ENCODE measurements around the gene ARHGEF12.

The ARHGEF12 gene

DNA sequence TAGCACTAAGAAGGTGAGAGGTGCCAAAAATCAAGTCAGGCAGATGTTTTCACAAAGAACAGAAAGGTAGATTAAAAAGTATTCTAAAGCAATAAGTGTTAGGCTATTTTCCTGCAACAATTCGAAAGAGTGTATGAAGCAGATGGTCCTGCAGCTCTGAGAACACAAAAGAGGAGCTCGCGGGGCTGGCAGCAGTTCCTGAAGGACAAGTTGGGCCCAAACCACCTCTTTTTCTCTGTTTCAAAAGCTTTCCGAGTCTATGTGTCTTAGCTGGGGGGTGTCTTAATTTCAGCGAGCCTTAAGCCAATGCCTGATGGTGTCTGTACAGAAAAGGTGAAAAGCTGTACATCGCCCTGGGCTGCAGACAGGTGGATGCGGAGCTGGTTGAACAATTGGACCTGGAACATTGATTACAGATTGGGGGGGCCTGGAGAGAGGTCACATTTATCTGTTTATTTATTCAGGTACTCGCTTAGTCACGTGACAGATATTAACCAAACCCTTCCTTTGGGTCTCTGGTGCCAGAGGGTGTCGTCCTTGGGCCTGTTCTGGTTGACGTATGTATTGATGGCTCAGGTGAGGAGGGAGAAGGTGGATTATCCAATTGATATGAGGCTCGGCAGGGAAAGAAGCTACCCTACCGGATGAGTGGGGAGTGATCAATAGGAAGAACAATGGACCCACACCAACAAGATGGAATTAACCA, 200.0 kb downstream of the ARHGEF12 start:
- Histone ChIP-seq H3K9me3 (peaks cover 0 to under 1% (median 0%) of the 10 kb centered on the region in 3 donors), H3K4me3 (no peak overlapping the region), H3K4me1 (peaks cover 0 to 8% (median 0%) of the 10 kb centered on the region in 4 donors), H3K36me3 (no peaks in the 10 kb centered on the region), H3K27me3 (peaks cover 0 to 12% of the 10 kb centered on the region in 2 donors), H3K27ac (no peak overlapping the region)
- DNase-seq, result no peak
- TF ChIP-seq, protein P1, sequence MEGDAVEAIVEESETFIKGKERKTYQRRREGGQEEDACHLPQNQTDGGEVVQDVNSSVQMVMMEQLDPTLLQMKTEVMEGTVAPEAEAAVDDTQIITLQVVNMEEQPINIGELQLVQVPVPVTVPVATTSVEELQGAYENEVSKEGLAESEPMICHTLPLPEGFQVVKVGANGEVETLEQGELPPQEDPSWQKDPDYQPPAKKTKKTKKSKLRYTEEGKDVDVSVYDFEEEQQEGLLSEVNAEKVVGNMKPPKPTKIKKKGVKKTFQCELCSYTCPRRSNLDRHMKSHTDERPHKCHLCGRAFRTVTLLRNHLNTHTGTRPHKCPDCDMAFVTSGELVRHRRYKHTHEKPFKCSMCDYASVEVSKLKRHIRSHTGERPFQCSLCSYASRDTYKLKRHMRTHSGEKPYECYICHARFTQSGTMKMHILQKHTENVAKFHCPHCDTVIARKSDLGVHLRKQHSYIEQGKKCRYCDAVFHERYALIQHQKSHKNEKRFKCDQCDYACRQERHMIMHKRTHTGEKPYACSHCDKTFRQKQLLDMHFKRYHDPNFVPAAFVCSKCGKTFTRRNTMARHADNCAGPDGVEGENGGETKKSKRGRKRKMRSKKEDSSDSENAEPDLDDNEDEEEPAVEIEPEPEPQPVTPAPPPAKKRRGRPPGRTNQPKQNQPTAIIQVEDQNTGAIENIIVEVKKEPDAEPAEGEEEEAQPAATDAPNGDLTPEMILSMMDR (IDR thresholded peaks at IDR 0.05), result no peak
- intact Hi-C loops (cut with DNase I; ENCODE audit: low total_unique reads), result no loop called here

DNA sequence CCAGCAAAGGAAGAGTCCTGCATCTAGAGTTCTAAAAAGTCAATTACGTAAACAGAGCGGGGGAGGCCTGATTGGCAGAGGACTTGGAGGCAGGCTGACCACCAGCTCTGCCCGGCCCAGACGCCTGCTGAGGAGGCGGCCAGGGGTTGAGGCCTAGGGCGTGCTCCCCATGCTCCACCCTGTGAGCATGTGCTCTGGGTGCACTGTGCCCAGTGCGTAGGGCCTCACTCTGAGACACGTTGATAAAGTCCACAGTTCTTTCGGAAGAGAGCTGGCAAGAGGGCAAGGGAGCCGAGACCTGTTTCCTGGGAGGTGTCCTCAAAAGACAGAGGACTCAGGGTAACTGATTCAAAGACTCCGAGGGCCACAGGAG, 200.6 kb downstream of the ARHGEF12 start:
- Histone ChIP-seq H3K27me3 (peaks cover 0 to 10% of the 10 kb centered on the region in 2 donors), H3K27ac (no peak overlapping the region), H3K4me3 (no peak overlapping the region), H3K4me1 (peaks cover 0 to 8% (median 0%) of the 10 kb centered on the region in 4 donors), H3K36me3 (no peaks in the 10 kb centered on the region), H3K9me3 (peaks cover 0 to 6% (median 0%) of the 10 kb centered on the region in 3 donors)
- DNase-seq, result no peak
- TF ChIP-seq, protein P1 (IDR thresholded peaks at IDR 0.05), result no peak
- intact Hi-C loops (cut with DNase I; ENCODE audit: low total_unique reads), result no loop called here

DNA sequence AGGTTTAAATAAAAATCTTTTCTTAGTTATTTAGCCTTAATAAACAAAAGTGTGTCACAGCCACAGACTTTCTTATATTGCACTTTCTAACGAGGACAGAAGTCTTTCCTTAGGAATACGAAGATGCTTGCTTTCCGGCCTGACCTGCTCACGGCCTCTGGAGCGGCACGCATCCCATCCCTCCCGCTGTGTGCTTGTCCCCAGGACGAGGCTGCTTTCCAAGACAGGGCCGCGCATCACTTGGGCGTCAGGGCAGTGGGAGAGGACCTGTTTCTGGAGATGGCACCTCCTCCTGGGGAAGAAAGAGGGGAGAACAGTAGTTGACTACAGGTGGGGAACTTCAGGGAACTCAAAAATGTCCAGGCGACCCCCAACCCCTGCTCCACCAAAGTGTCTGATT, 201.8 kb downstream of the ARHGEF12 start:
- Histone ChIP-seq H3K9me3 (peaks cover 0 to 9% (median 0%) of the 10 kb centered on the region in 3 donors), H3K36me3 (no peaks in the 10 kb centered on the region), H3K27me3 (peaks cover 0 to 3% of the 10 kb centered on the region in 2 donors), H3K4me3 (no peak overlapping the region), H3K4me1 (no peaks in the 10 kb centered on the region), H3K27ac (no peak overlapping the region)
- TF ChIP-seq, protein P1 (IDR thresholded peaks at IDR 0.05), result no peak
- intact Hi-C loops (cut with DNase I; ENCODE audit: low total_unique reads), result no loop called here
- no peak for DNase-seq

DNA sequence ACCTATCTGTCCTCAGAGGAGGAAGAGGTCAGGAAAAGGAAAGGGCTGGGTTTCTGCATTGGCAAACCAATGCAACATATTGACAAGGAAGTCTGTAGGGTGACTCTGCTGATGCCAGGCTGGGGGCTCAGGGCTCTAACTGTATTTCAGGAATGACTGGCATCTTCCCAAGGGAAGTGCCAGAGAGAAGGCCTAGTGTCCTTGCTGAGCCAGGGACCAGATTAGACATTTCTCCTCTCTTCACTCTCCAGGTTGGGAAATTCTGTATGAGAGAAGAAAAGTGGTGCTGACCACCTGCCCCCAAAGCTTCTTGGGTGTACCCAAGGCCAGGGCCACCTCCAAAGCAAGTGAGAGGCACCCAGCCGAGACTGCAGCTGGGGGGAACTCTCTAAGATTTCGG, 202.5 kb downstream of the ARHGEF12 start:
- Histone ChIP-seq H3K9me3 (peaks cover 0 to 9% (median 0%) of the 10 kb centered on the region in 3 donors), H3K27me3 (no peaks in the 10 kb centered on the region), H3K27ac (no peak overlapping the region), H3K4me3 (no peak overlapping the region), H3K4me1 (no peaks in the 10 kb centered on the region), H3K36me3 (no peaks in the 10 kb centered on the region)
- intact Hi-C loops (cut with DNase I; ENCODE audit: low total_unique reads), result no loop called here
- TF ChIP-seq, protein P1 (IDR thresholded peaks at IDR 0.05), result no peak
- no peak for DNase-seq
